ENCODE data around the gene RHOF. TPM values are rescaled to one million over a fixed set of nuclear protein-coding genes. Genes with fewer than 3 reads are reported as not detected.
A peak's percentile ranks its signal among the peaks of the same experiment; 100 is the strongest.
"Not testable (repeated sequence)": the region's sequence is repeated elsewhere in the genome, so short reads cannot be mapped to it uniquely, and the experiment has no call there.

The RHOF gene
- total RNA-seq, 1 donor from 2014 or later, result 2.3 TPM

DNA sequence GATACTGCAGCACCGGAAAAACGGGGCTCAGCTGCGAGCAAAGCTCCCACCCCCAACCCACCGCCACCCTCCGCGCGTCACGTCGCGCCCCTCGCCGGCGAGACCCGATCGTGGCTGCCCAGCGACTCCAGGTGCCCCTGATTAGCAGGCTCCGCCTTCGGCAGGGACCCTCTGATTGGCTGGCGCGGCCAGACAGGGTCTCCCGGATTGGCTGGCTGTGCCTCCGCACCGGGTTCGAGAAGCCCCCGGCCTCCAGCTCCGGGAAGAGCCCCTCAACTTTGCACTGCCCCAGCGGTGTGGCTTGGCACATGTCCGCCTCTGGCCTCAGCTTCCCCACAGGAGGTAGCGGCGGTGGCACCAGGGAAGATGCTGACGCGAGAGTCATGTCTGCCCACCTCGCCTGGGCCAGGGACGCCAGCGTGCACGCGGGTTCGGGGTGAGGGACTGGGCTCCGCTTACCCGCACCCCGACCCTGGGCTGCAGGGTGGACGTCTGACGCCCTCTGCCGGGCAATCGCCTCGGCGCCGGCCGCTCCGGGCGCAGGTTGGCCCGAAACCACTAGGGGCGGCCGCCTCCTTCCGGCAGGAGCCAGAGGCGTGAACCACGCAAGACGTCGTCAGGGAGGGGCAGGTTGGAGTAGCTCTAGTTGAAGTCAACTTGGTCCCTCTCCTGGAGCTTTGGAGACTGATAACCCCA, 498 bp upstream of the RHOF start:
- DNase-seq (ENCODE audit: low read depth in 2 of 2), result peak in 1 of 2 donors; percentile 88

GRCh38 chr12:121792607-121793439, 665 bp downstream of the RHOF start:
- DNase-seq (ENCODE audit: low read depth in 2 of 2), result no peak

DNA sequence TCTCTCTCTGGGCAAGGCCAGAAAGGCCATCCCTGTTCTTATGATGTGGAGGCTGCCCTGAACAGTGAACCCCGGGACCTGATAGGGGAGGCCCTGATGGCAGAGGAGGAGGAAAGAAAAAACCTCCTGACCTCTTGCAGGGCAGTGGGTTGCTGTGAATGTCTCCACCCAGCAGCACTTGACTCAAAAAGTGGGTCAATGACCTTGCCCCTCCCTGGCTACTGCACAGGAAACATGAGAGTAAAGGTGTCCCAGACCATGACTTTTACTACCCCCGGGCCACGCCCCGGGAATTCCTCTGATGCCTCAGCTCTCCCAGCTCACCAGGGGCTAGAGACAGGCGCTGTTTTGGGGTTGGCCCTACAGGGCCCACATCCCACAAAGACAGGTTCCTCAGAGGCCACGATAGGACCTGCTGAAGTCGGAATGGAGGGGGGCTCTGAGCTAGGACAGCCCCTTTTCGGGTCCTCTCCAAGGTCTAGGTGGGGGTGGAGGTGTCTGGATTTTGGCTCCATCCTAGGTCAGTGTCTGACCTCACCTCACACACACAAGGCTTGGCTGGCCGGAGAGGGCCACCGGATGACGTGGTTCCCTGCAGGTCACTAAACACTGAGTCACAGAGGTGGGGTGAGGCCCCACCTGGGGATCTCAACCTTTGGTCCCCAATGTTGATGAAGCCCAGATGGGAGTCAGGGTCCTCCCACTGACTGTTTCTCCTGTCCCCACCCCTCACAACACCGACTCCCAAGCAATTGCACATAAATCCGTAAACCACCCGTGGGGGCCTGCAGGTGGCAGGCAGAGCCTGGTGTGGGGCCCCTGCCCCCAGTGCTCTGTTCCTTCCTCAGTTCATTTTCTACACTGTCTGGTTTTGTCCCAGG, 1.6 kb downstream of the RHOF start:
- DNase-seq (ENCODE audit: low read depth in 2 of 2), result no peak

DNA sequence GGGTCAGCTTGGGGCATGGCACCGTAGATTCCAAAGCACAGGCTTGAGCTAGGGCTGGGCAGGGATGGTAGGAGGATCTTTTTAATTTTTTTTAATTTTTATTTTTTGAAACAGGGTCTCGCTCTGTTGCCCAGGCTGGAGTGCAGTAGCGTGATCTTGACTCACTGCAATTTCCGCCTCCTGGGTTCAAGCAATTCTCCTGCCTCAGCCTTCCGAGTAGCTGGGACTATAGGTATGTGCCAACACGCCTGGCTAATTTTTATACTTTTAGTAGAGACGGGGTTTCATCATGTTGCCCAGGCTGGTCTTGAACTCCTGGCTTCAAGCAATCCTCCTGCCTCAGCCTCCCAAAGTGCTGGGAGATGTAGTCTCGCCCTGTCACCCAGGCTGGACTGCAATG, 2.7 kb downstream of the RHOF start:
- DNase-seq (ENCODE audit: low read depth in 2 of 2), result not testable (repeated sequence)

DNA sequence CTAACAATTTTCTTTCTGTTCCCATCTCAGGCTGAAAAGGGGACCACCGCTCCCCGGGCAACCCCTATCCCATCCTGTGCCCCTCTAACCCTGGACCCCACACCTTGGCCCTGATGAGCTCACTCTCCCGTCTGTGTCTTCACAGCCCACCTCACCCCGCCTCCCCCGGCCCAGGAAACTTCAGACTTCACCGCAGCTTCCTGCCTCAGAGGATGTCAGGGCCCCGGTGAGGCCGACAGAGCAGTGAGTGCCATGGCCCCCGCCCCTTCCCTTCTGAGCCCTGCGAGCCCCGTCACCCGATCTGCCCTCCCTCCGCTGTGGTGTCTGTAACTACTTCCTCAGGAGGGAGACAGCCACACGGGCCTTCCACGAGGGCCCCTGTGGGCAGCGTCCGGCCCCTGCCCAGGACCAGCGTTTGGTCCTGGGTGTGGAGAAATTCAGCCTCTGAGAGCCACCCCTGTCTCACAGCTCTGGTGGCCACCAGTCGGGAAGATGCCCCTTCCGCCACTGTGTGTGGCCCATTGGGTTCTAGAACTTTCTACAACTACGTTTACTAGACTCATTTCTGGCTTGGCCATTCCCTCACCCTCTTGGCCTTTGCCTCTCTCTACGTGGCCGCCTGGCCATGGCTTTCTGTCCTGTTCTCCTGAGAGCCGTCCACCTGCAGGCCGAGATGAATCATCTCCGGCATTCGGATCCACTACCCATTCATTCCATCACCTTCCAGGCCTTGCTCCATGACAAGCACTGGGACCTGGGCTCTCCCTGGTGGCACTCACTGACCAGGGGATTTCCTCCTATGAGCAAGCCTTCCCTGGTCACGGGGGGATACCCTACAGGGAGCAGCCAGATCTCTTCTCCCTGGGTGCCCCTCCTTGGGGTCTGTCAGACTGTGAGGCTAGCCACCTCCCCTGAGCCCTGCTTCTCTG, 3.4 kb downstream of the RHOF start:
- peak in 1 of 2 donors; percentile 63 for DNase-seq (ENCODE audit: low read depth in 2 of 2)

- no peak for DNase-seq (ENCODE audit: low read depth in 2 of 2)
Measured at GRCh38 chr12:121789233-121789781, 4.2 kb downstream of the RHOF start.

- no peak for DNase-seq (ENCODE audit: low read depth in 2 of 2)
Measured at GRCh38 chr12:121788176-121788818, 5.2 kb downstream of the RHOF start.

DNA sequence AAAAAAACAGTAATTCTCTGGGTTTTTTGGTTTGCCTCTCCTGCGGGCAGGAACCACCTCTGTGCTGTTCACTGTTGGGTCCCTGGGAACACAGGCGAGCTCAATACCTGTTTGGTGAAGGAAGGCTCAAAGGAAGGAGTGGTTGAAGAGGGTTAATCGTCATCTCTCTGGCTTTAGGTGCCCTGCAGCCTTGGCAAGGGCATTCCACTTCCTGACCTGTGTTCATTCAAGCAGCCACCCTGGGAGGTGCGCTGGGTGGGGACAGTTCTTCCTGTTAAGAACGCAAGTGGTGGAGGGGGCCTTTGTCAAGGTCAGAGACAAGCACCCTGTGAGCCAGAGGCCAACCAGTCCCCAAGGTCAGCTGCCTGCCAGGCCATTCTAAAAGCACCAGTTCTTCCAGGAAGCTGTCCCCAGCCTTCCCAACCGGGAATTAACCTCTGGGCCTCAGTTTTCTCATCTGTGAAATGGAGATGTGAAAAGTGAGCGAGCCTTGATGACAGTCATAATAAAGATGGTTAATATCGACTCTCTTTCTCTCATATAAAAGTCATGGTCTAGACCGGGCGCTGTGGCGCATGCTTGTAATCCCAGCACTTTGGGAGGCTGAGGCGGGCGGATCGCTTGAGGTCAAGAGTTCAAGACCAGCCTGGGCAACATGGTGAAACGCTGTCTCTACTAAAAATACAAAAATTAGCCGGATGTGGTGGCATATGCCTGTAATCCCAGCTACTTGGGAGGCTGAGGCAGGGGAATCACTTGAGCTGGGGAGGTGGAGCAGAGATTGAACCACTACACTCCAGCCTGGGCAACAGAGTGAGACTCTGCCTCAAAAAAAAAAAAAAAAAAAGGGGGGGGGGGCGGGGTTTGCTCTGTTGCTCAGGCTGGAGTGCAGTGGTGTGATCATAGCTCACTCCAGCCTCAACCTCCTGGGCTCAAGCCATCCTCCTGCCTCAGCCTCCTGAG, 6.1 kb downstream of the RHOF start:
- DNase-seq (ENCODE audit: low read depth in 2 of 2), result no peak

DNA sequence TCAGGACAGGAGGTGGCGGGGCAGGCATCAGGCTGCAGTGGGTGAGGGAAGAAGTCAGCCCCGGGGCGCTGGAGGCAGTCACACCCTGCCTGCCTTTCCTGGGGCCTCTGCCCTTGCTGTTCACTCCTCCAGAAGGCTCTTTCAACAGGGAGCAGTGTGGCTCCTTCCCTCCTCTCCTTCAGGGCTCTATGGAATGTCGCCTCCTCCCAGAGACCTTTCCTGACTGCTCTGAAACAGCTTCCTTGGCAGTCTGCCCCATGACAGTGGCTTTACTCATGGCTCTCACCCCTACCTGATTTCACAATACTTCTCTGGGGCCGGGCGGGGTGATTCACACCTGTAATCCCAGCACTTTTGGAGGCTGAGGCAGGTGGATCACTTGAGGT, 7.1 kb downstream of the RHOF start:
- peak in 1 of 2 donors; percentile 67 for DNase-seq (ENCODE audit: low read depth in 2 of 2)

DNA sequence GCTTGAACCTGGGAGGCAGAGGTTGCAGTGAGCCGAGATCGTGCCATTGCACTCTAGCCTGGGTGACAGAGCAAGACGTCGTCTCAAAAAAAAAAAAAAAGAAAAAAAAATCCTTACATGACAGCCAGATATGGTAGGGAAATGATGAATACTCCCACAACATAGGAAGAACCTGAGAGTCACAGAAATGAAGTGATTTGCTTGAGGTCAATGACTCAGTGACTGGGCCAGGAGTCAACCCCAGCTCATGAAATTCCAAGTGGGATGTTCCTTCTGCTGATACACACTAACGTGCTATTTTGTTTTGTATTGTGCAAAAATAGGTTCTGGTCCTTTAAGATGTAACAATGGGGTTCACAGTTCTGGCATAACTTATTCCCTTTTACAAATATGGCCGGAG, 9.0 kb downstream of the RHOF start:
- DNase-seq (ENCODE audit: low read depth in 2 of 2), result peak in 1 of 2 donors; percentile 74

GRCh38 chr12:121783766-121784165, 9.7 kb downstream of the RHOF start:
- DNase-seq (ENCODE audit: low read depth in 2 of 2), result peak in 1 of 2 donors; percentile 24

DNA sequence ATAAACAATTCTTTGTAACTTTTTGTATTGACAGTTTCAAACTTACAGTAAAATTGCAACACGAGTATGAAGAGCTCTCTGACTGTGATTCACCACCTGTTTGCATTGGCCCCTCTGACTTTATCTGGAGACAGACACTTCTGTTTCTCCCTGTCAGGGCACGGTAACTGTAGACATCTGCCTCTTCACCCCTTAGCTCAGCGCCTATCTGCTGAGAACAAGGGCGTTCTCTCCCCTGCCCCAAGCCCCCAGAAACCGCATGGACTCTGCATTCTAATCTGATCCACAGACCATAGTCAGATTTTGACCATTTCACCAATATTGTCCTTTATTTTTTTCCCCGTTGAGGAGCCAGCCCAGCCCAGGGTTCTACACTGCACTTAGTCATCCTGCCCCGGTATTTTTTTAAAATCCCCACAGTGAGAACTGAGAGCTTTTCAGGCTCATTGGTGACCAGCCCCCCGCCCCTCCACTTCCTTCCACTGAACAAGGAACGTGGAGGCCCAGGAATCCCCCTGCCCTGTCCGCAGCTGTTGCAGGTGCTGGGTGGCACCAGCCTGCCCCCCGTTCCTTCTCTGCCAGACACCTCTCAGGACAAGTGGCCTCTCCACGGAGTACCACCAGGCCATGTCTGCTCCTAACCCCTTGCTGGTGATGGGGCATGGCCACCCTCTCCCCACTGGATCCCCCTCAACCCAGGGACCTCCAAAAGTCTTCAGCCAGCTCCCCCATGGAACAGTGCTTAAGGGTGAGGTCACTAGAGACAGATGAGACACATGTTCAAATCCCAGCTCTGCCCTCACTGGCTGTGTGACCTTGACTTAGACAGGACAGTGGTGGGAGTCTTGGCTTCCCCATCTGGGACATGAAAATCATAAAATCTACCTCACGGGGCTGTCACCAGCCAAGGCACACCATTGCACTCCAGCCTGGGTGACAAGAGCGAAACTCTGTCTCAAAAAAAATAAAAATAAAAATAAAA, 11.2 kb downstream of the RHOF start:
- no peak for DNase-seq (ENCODE audit: low read depth in 2 of 2)

GRCh38 chr12:121781484-121781997, 11.9 kb downstream of the RHOF start:
- DNase-seq (ENCODE audit: low read depth in 2 of 2), result no peak

- no peak for DNase-seq (ENCODE audit: low read depth in 2 of 2)
Measured at GRCh38 chr12:121780429-121780828, 13.1 kb downstream of the RHOF start.

DNA sequence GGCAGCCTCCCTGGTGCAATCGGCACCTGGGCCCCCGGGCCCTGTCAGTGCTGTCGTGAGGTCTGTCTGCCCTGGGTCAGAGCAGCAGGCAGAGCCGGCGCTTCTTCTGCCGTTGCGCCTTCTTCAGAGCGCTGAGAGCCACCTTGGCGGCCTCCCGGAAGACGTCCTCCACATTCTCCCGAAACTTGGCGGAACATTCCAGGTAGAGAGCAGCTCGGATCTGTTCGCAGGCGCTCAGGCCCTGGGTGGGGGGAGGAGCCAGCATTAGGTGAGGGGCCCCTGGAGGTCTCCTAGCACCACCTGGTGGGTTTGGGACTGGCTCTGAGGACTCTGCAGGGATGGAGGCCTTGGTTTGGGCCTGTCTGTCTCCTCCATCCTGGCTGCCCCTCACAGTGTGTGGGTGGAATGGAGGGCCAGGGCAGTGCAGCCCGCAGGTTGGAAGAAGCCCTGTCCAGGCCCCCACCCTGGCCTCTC, 14.0 kb downstream of the RHOF start:
- no peak for DNase-seq (ENCODE audit: low read depth in 2 of 2)

- no peak for DNase-seq (ENCODE audit: low read depth in 2 of 2)
Measured at GRCh38 chr12:121778567-121779421, 14.7 kb downstream of the RHOF start.
